NCI-H2107 (cell line): ENCODE data around the gene ZNF254.
"Not testable (repeated sequence)": the region's sequence is repeated elsewhere in the genome, so short reads cannot be mapped to it uniquely, and the experiment has no call there.

ENCODE experiments used
- DNase-seq: peaks from one replicate; lab custom pipeline; 2025; lab: John Stamatoyannopoulos, UW

ZNF254 gene

GRCh38 chr19:24072720-24073119, 14.3 kb upstream of the ZNF254 start:
- DNase-seq: no peak

- no peak for DNase-seq
Measured at GRCh38 chr19:24073807-24074206, 13.2 kb upstream of the ZNF254 start.

GRCh38 chr19:24074720-24075454, 12.1 kb upstream of the ZNF254 start:
- no peak for DNase-seq

GRCh38 chr19:24075530-24075929, 11.5 kb upstream of the ZNF254 start:
- not testable (repeated sequence) for DNase-seq

- DNase-seq: no peak
Measured at GRCh38 chr19:24078680-24079079, 8.3 kb upstream of the ZNF254 start.

GRCh38 chr19:24081056-24081455, 5.9 kb upstream of the ZNF254 start:
- no peak for DNase-seq

- DNase-seq: no peak
Measured at GRCh38 chr19:24098359-24098758, 11.4 kb downstream of the ZNF254 start.

- no peak for DNase-seq
Measured at GRCh38 chr19:24099829-24100228, 12.8 kb downstream of the ZNF254 start.

- DNase-seq: not testable (repeated sequence)
Measured at GRCh38 chr19:24100597-24100996, 13.6 kb downstream of the ZNF254 start.

GRCh38 chr19:24101459-24102115, 14.6 kb downstream of the ZNF254 start:
- DNase-seq: no peak

GRCh38 chr19:24127601-24128000, 40.6 kb downstream of the ZNF254 start:
- DNase-seq: no peak

GRCh38 chr19:24140099-24140498, 53.1 kb downstream of the ZNF254 start:
- DNase-seq: no peak

- DNase-seq: no peak
Measured at GRCh38 chr19:24140591-24140990, 53.6 kb downstream of the ZNF254 start.

- DNase-seq: no peak
Measured at GRCh38 chr19:24141612-24142011, 54.6 kb downstream of the ZNF254 start.

- DNase-seq: no peak
Measured at GRCh38 chr19:24142771-24143170, 55.8 kb downstream of the ZNF254 start.

- DNase-seq: no peak
Measured at GRCh38 chr19:24159707-24160106, 72.7 kb downstream of the ZNF254 start.

- no peak for DNase-seq
Measured at GRCh38 chr19:24166055-24166454, 79.1 kb downstream of the ZNF254 start.

GRCh38 chr19:24173882-24174281, 86.9 kb downstream of the ZNF254 start:
- DNase-seq: no peak

GRCh38 chr19:24177686-24178085, 90.7 kb downstream of the ZNF254 start:
- no peak for DNase-seq

- no peak for DNase-seq
Measured at GRCh38 chr19:24178207-24178606, 91.2 kb downstream of the ZNF254 start.
